Activated T-cell treated with anti-CD3 and anti-CD28 coated beads, Interleukin-2, amount 50 U/mL, for 4 hours (primary cell): ENCODE measurements around the gene CNKSR2. TPM values are rescaled to one million over a fixed set of nuclear protein-coding genes. Genes with fewer than 3 reads are reported as not detected.
"Not testable (repeated sequence)": the region's sequence is repeated elsewhere in the genome, so short reads cannot be mapped to it uniquely, and the experiment has no call there.

Experiments used
- ATAC-seq, 2 donors: fragments of 200-7000 bp; cut with Tn5 transposase; one replicate each; pipeline ENCODE4 v1.10.0; 2021
- DNase-seq: peaks from one replicate; pipeline ENCODE4 v3.0.0-alpha.2; 2020
- H3K27me3 Mint-ChIP-seq: one replicate; pipeline ENCODE4 v1.8.0; 2021; ENCODE audit warnings: low read depth, mixed read lengths
- H3K36me3 Mint-ChIP-seq: one replicate; pipeline ENCODE4 v1.8.0; 2022; ENCODE audit warnings: mixed read lengths; ENCODE audit not compliant: insufficient read depth
- H3K4me1 Mint-ChIP-seq: one replicate; pipeline ENCODE4 v1.8.0; 2021; ENCODE audit warnings: low read depth, mixed read lengths
- H3K4me3 Mint-ChIP-seq: one replicate; pipeline ENCODE4 v1.8.0; 2021; ENCODE audit warnings: mild to moderate bottlenecking, moderate library complexity, mixed read lengths
- H3K9me3 Mint-ChIP-seq: one replicate; pipeline ENCODE4 v1.8.0; 2021; ENCODE audit warnings: mixed read lengths
- total RNA-seq, 3 donors: library from RNA; stranded (reverse); gene quantifications; one replicate each; pipeline ENCODE4 v1.2.1, GENCODE V29; 2021

CNKSR2 gene
- total RNA-seq, 3 donors from 2014 or later, result 6.4 to 11.4 (median 9.0) TPM

GRCh38 chrX:21487832-21488231 is 113.6 kb downstream of the CNKSR2 start:
- H3K4me1 Mint-ChIP-seq, result no peaks in the 10 kb centered on the region
- H3K27me3 Mint-ChIP-seq, result no peaks in the 10 kb centered on the region
- DNase-seq (no peak), ATAC-seq (no peak)
- H3K4me3 Mint-ChIP-seq, result no peak overlapping the region
- H3K9me3 Mint-ChIP-seq, result no peaks in the 10 kb centered on the region
- no peaks in the 10 kb centered on the region for H3K36me3 Mint-ChIP-seq

DNA sequence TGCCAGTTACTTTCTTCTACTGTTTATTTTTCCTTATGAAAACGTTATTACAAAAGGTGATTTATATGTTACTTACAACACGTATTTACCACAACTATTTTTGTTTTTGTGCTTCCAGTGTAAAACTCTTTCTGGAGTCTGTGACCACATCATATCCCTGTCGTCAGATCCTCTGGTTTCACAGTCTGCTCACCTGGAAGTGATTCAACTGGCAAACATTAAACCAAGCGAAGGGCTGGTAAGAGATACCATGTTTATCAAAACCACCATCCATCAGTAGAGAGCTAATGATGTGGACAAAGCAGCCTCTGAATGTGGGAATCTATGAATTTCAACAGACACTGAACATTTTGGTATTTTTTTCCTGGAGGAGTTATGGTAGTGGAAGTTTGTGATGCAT is 116.1 kb downstream of the CNKSR2 start:
- H3K4me3 Mint-ChIP-seq, result no peak overlapping the region
- H3K36me3 Mint-ChIP-seq, result peaks cover 3% of the 10 kb centered on the region
- DNase-seq (no peak), ATAC-seq (no peak)
- no peaks in the 10 kb centered on the region for H3K4me1 Mint-ChIP-seq
- H3K9me3 Mint-ChIP-seq, result no peaks in the 10 kb centered on the region
- no peaks in the 10 kb centered on the region for H3K27me3 Mint-ChIP-seq

GRCh38 chrX:21493226-21493830 is 119.1 kb downstream of the CNKSR2 start:
- H3K4me1 Mint-ChIP-seq, result no peaks in the 10 kb centered on the region
- no peaks in the 10 kb centered on the region for H3K9me3 Mint-ChIP-seq
- no peaks in the 10 kb centered on the region for H3K27me3 Mint-ChIP-seq
- no peak for DNase-seq
- no peak overlapping the region for H3K4me3 Mint-ChIP-seq
- no peak for ATAC-seq
- peaks cover 3% of the 10 kb centered on the region for H3K36me3 Mint-ChIP-seq

GRCh38 chrX:21503593-21503992 is 129.4 kb downstream of the CNKSR2 start:
- H3K4me1 Mint-ChIP-seq, result peaks cover 6% of the 10 kb centered on the region
- H3K9me3 Mint-ChIP-seq, result no peaks in the 10 kb centered on the region
- DNase-seq, result no peak
- no peaks in the 10 kb centered on the region for H3K27me3 Mint-ChIP-seq
- no peaks in the 10 kb centered on the region for H3K36me3 Mint-ChIP-seq
- H3K4me3 Mint-ChIP-seq, result no peak overlapping the region
- ATAC-seq, result no peak

- Mint-ChIP-seq H3K27me3 (no peaks in the 10 kb centered on the region), H3K4me3 (no peak overlapping the region), H3K4me1 (peaks cover 6% of the 10 kb centered on the region), H3K36me3 (peaks cover 6% of the 10 kb centered on the region), H3K9me3 (no peaks in the 10 kb centered on the region)
- ATAC-seq (no peak), DNase-seq (no peak)
These were observed 135.7 kb downstream of the CNKSR2 start for GRCh38 chrX:21509912-21510311.

DNA sequence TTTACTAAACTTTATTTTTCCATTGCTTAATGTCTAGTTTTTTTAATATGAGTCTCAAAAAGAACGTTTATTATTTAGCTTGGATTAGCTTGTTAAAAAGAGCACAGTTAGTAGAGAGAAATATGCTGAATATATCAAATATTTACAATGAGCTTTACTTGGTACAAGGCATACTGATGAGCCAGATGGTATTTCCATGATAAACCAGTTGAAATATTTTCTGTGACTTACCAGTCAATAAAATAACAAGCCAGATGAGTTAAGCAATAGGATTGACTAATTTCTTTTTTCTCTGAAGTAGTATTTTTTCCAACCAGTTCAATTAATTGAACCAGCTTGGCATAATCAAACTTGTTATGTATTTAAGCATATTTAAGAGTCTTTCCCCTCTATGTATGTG is 149.8 kb downstream of the CNKSR2 start:
- H3K4me1 Mint-ChIP-seq, result no peaks in the 10 kb centered on the region
- no peak for ATAC-seq
- H3K4me3 Mint-ChIP-seq, result no peak overlapping the region
- DNase-seq, result no peak
- H3K9me3 Mint-ChIP-seq, result no peaks in the 10 kb centered on the region
- no peaks in the 10 kb centered on the region for H3K27me3 Mint-ChIP-seq
- H3K36me3 Mint-ChIP-seq, result peaks cover 2% of the 10 kb centered on the region

DNA sequence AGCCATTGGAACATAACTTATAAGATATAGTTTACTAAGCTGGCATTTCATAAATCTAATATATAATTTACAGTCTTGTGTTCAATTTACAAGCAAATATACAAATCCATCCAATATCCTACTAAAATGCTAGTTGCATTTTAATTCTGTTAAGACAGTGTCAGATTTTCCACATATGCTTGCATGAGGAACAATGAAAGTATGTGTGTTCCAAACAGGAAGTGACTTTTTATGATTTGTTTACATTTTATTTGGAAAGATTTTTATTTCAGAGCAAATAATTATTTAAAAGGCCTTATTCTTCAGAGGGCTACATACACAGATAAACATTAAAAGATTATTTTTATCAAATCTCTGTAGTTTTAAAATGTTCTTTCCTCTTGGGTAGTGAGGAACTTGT is 153.9 kb downstream of the CNKSR2 start:
- H3K9me3 Mint-ChIP-seq, result no peaks in the 10 kb centered on the region
- DNase-seq (no peak), ATAC-seq (no peak)

GRCh38 chrX:21529771-21530170 is 155.6 kb downstream of the CNKSR2 start:
- Mint-ChIP-seq H3K4me3 (no peak overlapping the region), H3K9me3 (no peaks in the 10 kb centered on the region), H3K36me3 (peaks cover 7% of the 10 kb centered on the region), H3K27me3 (no peaks in the 10 kb centered on the region), H3K4me1 (no peaks in the 10 kb centered on the region)
- DNase-seq (no peak), ATAC-seq (no peak)

More for the DNA sequence above, 153.9 kb downstream of the CNKSR2 start:
- H3K4me3 Mint-ChIP-seq, result no peak overlapping the region
- H3K4me1 Mint-ChIP-seq, result no peaks in the 10 kb centered on the region
- H3K27me3 Mint-ChIP-seq, result no peaks in the 10 kb centered on the region
- H3K36me3 Mint-ChIP-seq, result peaks cover 2% of the 10 kb centered on the region

GRCh38 chrX:21544642-21545041 is 170.4 kb downstream of the CNKSR2 start:
- not testable (repeated sequence) for H3K4me1 Mint-ChIP-seq, H3K27me3 Mint-ChIP-seq, ATAC-seq, H3K9me3 Mint-ChIP-seq, H3K4me3 Mint-ChIP-seq, H3K36me3 Mint-ChIP-seq, DNase-seq

DNA sequence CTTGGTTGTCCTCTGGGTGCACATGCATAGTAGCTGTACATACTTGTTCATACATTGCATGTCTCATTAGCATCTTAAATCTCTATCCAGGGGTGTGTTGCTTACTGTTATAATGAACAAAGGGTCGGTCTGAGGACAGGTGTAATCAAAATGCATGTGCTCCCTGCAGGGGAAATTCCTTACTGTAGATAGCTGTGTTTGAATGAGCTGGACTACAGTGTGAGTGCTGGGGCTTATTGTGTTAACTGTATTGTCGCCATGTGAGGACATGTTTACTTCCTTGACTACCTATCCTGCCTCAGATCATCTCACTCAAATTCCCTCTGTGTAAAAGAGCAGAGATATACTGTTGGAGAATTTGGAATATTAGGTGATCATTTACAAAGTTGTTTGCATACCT is 185.2 kb downstream of the CNKSR2 start:
- ATAC-seq (no peak), DNase-seq (no peak)
- Mint-ChIP-seq H3K4me3 (no peak overlapping the region), H3K27me3 (no peaks in the 10 kb centered on the region), H3K4me1 (no peaks in the 10 kb centered on the region), H3K36me3 (peaks cover 2% of the 10 kb centered on the region), H3K9me3 (no peaks in the 10 kb centered on the region)

DNA sequence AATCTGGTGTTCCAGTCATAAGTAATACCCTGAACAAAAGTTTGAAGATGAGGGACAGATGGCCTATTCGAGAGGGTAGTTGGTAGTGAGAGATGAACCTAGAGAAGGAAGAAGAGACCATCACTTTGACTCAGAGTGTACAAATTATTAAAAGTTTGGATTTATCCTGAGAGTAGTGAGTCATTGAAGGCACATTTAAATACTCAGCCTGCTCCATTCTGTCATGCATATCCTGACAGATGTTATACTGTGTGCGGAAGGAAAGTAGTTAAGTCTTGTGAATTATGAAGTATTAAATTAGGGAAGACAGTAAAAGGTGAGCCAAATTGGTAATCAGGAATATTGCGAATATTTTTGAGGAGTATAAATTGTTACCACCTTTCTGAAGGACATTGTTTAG is 190.8 kb downstream of the CNKSR2 start:
- Mint-ChIP-seq H3K4me1 (no peaks in the 10 kb centered on the region), H3K4me3 (no peak overlapping the region)
- DNase-seq, result no peak

DNA sequence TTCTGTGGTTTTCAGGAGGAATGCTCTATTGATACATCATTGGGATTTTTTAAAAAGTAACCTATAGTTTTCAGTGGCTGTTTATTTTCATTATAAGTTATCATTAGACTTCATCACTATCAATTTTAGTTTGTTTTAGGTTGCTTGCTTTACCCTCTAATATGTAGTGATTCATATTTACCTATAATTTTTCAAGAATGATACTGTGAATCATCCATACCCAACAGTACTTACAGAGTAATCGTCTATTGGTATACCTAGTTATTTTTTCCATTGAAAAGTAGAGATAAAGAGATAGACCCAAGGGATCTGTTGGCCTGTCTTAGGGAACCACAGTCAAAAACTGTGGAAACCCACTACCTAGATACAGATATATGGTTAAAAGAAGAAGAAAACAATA is 200.6 kb downstream of the CNKSR2 start:
- no peak overlapping the region for H3K4me3 Mint-ChIP-seq
- DNase-seq (no peak), ATAC-seq (no peak)
- H3K4me1 Mint-ChIP-seq, result no peaks in the 10 kb centered on the region
- H3K9me3 Mint-ChIP-seq, result no peaks in the 10 kb centered on the region
- peaks cover 14% of the 10 kb centered on the region for H3K36me3 Mint-ChIP-seq
- no peaks in the 10 kb centered on the region for H3K27me3 Mint-ChIP-seq

More for the DNA sequence above, 190.8 kb downstream of the CNKSR2 start:
- Mint-ChIP-seq H3K27me3 (no peaks in the 10 kb centered on the region), H3K9me3 (no peaks in the 10 kb centered on the region), H3K36me3 (peaks cover 5% of the 10 kb centered on the region)
- no peak for ATAC-seq

DNA sequence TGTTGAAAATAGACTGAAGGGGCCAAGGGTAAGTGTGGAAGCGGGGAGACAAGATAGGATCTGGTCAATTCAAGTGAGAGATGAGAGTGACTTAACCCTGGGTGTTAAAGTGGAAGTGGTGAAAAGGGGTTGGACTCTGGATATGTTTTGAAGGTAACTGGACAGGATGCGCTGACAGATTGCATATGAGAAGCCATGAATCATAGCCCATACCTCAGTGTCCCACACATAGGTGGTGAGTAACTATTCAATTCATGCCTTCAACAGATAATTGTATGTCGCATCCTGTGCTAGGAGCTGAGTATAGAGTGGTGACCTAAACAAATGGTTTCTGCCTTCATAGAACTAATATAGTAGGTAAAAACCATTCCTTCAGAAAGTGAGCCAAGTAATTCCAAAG is 207.3 kb downstream of the CNKSR2 start:
- no peak for ATAC-seq
- no peaks in the 10 kb centered on the region for H3K9me3 Mint-ChIP-seq
- no peak for DNase-seq
- peaks cover 5% of the 10 kb centered on the region for H3K36me3 Mint-ChIP-seq
- no peak overlapping the region for H3K4me3 Mint-ChIP-seq
- H3K4me1 Mint-ChIP-seq, result no peaks in the 10 kb centered on the region
- H3K27me3 Mint-ChIP-seq, result no peaks in the 10 kb centered on the region

- Mint-ChIP-seq H3K36me3 (peaks cover 5% of the 10 kb centered on the region), H3K4me3 (no peak overlapping the region)
These were observed 211.8 kb downstream of the CNKSR2 start for GRCh38 chrX:21586001-21586400.

DNA sequence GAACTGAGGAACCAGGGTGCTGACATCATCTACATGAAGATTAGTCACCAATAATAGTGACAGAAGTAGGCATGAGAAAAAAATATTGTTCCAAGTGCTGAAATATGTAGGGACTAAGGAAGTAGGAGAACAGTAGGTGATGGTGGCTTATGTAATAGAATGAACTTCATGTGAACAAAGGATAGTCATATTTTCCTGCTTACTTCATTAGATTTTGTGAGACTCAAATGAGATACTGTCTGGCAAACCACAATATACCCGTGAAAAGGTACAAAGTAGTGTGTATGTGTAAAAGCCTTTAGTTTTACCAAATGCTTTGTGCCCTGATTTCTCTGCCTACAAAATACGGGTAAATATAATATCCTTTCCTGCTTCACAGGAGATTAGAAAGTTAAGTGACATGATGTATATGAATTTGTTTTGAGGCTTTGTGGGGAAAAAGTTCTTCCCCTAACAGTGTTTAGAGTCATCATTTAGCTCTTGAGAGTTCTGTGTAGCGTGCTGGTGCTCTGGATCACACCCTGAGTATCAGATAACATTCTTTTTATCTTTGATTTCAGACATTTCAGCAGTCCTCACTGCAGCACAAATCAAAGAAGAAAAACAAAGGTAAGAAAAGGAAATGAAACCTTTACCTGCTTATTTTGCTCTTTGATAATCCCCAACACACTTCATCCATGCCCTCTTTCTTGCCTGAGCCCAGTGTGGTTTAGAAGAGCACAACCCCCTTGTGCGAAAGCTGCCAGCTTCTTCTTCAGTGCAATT is 216.0 kb downstream of the CNKSR2 start:
- Mint-ChIP-seq H3K9me3 (peaks cover 6% of the 10 kb centered on the region), H3K4me1 (peaks cover 10% of the 10 kb centered on the region), H3K4me3 (peak overlapping the region; percentile 4), H3K27me3 (no peaks in the 10 kb centered on the region), H3K36me3 (no peaks in the 10 kb centered on the region)
- ATAC-seq (peak; percentile 32 to 46), DNase-seq (no peak)

More at GRCh38 chrX:21586001-21586400, 211.8 kb downstream of the CNKSR2 start:
- Mint-ChIP-seq H3K4me1 (peaks cover 10% of the 10 kb centered on the region), H3K27me3 (no peaks in the 10 kb centered on the region), H3K9me3 (peaks cover 6% of the 10 kb centered on the region)
- DNase-seq (no peak), ATAC-seq (no peak)
